GM12892 (cell line): ENCODE measurements around the gene SSX2IP.

Source experiments
- DNase-seq: peaks from one replicate; pipeline ENCODE4 v3.0.0; 2011; ENCODE audit not compliant: insufficient read length
- FAIRE-seq: peaks from 2 replicates; lab custom pipeline; 2011; peaks lifted over from hg19 to GRCh38; lab: Jason Lieb, UNC
- POLR2A ChIP-seq: IDR thresholded peaks from 2 replicates; pipeline ENCODE4 v1.6.1; 2011; ENCODE audit warnings: low read depth, low read length, control low read depth
- POLR2AphosphoS5 ChIP-seq: IDR thresholded peaks from 2 replicates; pipeline ENCODE4 v1.6.1; 2011; ENCODE audit warnings: low read depth, low read length, control low read depth
- TAF1 ChIP-seq: IDR thresholded peaks from 2 replicates; pipeline ENCODE4 v1.6.1; 2011; ENCODE audit warnings: low read depth, mild to moderate bottlenecking, control low read depth, low read length, borderline replicate concordance

SSX2IP gene

GRCh38 chr1:84688463-84689061, 1.7 kb downstream of the SSX2IP start:
- FAIRE-seq (no peak), DNase-seq (no peak)
- TF ChIP-seq POLR2A (no peak), TAF1 (no peak), POLR2AphosphoS5 (no peak)

GRCh38 chr1:84687714-84688462, 2.4 kb downstream of the SSX2IP start:
- DNase-seq (no peak), FAIRE-seq (peak; percentile 36)
- no peak for TF ChIP-seq POLR2AphosphoS5

GRCh38 chr1:84686223-84686622, 4.0 kb downstream of the SSX2IP start:
- TF ChIP-seq POLR2AphosphoS5: no peak
- TF ChIP-seq POLR2A: no peak
- no peak for DNase-seq
- FAIRE-seq: no peak

GRCh38 chr1:84683508-84683907, 6.8 kb downstream of the SSX2IP start:
- TF ChIP-seq TAF1 (no peak), POLR2A (no peak), POLR2AphosphoS5 (no peak)
- FAIRE-seq: no peak
- no peak for DNase-seq

GRCh38 chr1:84682047-84682446, 8.2 kb downstream of the SSX2IP start:
- no peak for FAIRE-seq
- no peak for DNase-seq

GRCh38 chr1:84677415-84678099, 12.7 kb downstream of the SSX2IP start:
- DNase-seq (no peak), FAIRE-seq (no peak)
- no peak for TF ChIP-seq TAF1
- TF ChIP-seq POLR2AphosphoS5: no peak
- no peak for TF ChIP-seq POLR2A

More at GRCh38 chr1:84682047-84682446, 8.2 kb downstream of the SSX2IP start:
- TF ChIP-seq TAF1 (no peak), POLR2A (no peak), POLR2AphosphoS5 (no peak)

GRCh38 chr1:84675631-84676030, 14.6 kb downstream of the SSX2IP start:
- TF ChIP-seq POLR2AphosphoS5 (no peak), TAF1 (no peak), POLR2A (no peak)
- DNase-seq (no peak), FAIRE-seq (no peak)

GRCh38 chr1:84675106-84675505, 15.2 kb downstream of the SSX2IP start:
- DNase-seq: no peak
- no peak for TF ChIP-seq TAF1
- TF ChIP-seq POLR2AphosphoS5: no peak
- no peak for TF ChIP-seq POLR2A
- FAIRE-seq: no peak

- TF ChIP-seq TAF1: no peak
- no peak for TF ChIP-seq POLR2AphosphoS5
- TF ChIP-seq POLR2A: no peak
- DNase-seq (no peak), FAIRE-seq (no peak)
Measured at GRCh38 chr1:84674705-84675104, 15.6 kb downstream of the SSX2IP start.

GRCh38 chr1:84674021-84674420, 16.2 kb downstream of the SSX2IP start:
- TF ChIP-seq TAF1 (no peak), POLR2A (no peak), POLR2AphosphoS5 (no peak)
- FAIRE-seq: no peak
- no peak for DNase-seq

- no peak for TF ChIP-seq TAF1
- no peak for TF ChIP-seq POLR2A
- TF ChIP-seq POLR2AphosphoS5: no peak
- DNase-seq (no peak), FAIRE-seq (no peak)
Measured at GRCh38 chr1:84672080-84672854, 18.0 kb downstream of the SSX2IP start.

GRCh38 chr1:84669831-84670230, 20.4 kb downstream of the SSX2IP start:
- DNase-seq (no peak), FAIRE-seq (no peak)
- TF ChIP-seq POLR2AphosphoS5 (no peak), POLR2A (no peak), TAF1 (no peak)

GRCh38 chr1:84668185-84668584, 22.1 kb downstream of the SSX2IP start:
- TF ChIP-seq POLR2A: no peak
- no peak for TF ChIP-seq TAF1
- TF ChIP-seq POLR2AphosphoS5: no peak
- FAIRE-seq (no peak), DNase-seq (no peak)
